PC-3 (cell line): ENCODE results near the gene CTU1.

Source experiments
- CTCF ChIP-seq: fragments of 300-600 bp; sonication (generic); conservative IDR thresholded peaks from 2 replicates; pipeline ENCODE4 v1.5.1; 2017; ENCODE audit warnings: antibody characterized with exemption, low read depth, mild to moderate bottlenecking, low read length
- EZH2 ChIP-seq: fragments of 300-600 bp; sonication (generic); IDR thresholded peaks from one replicate; pipeline ENCODE4 v1.6.1; 2017; ENCODE audit warnings: antibody characterized with exemption, mild to moderate bottlenecking, low read length; ENCODE audit not compliant: unreplicated experiment

GRCh38 chr19:51124216-51124615 lies 16.0 kb upstream of the CTU1 start:
- TF ChIP-seq CTCF = no peak
- TF ChIP-seq EZH2 = no peak
